Progenitor cell of endocrine pancreas (in vitro differentiated cells): ENCODE measurements around the gene PIP5K1C. TPM values are rescaled to one million over a fixed set of nuclear protein-coding genes. Genes with fewer than 3 reads are reported as not detected.
A peak's percentile ranks its signal among the peaks of the same experiment; 100 is the strongest.

Experiments used
- DNase-seq: peaks from one replicate; pipeline ENCODE4 v3.0.0; 2021; ENCODE audit warnings: low spot score; ENCODE audit not compliant: unreplicated experiment
- H3K27ac Mint-ChIP-seq: 2 replicates; pipeline ENCODE4 v1.8.0; 2021; ENCODE audit warnings: mild to moderate bottlenecking, moderate library complexity, mixed read lengths
- H3K27me3 Mint-ChIP-seq: 2 replicates; pipeline ENCODE4 v1.8.0; 2021; ENCODE audit warnings: mixed read lengths
- H3K36me3 Mint-ChIP-seq: 2 replicates; pipeline ENCODE4 v1.8.0; 2022; ENCODE audit warnings: mixed read lengths; ENCODE audit not compliant: insufficient read depth
- H3K4me1 Mint-ChIP-seq: 2 replicates; pipeline ENCODE4 v1.8.0; 2021; ENCODE audit warnings: low read depth, mixed read lengths
- H3K4me3 Mint-ChIP-seq: 2 replicates; pipeline ENCODE4 v1.8.0; 2021; ENCODE audit warnings: low read depth, mild to moderate bottlenecking, moderate library complexity, mixed read lengths
- H3K9me3 Mint-ChIP-seq: 2 replicates; pipeline ENCODE4 v1.8.0; 2021; ENCODE audit warnings: low read depth, mixed read lengths
- total RNA-seq: library from RNA; stranded (reverse); gene quantifications from 2 replicates; pipeline ENCODE4 v1.2.1, GENCODE V29; 2021
- TF ChIP-seq, protein P1 (sequence below): fragments of 200-600 bp; sonication (generic); IDR thresholded peaks from one replicate; pipeline ENCODE4 v1.5.0; 2021; ENCODE audit warnings: antibody characterized with exemption, mild to moderate bottlenecking; ENCODE audit not compliant: unreplicated experiment

PIP5K1C gene
- total RNA-seq, 1 donor from 2014 or later: 51.7 TPM

GRCh38 chr19:3720349-3720917, 20.2 kb upstream of the PIP5K1C start:
- no peaks in the 10 kb centered on the region for H3K27me3 Mint-ChIP-seq
- H3K27ac Mint-ChIP-seq: no peak overlapping the region
- DNase-seq: no peak
- H3K4me1 Mint-ChIP-seq: peaks cover 7% of the 10 kb centered on the region
- H3K4me3 Mint-ChIP-seq: no peak overlapping the region
- H3K9me3 Mint-ChIP-seq: no peaks in the 10 kb centered on the region
- H3K36me3 Mint-ChIP-seq: no peaks in the 10 kb centered on the region
- TF ChIP-seq, protein P1, sequence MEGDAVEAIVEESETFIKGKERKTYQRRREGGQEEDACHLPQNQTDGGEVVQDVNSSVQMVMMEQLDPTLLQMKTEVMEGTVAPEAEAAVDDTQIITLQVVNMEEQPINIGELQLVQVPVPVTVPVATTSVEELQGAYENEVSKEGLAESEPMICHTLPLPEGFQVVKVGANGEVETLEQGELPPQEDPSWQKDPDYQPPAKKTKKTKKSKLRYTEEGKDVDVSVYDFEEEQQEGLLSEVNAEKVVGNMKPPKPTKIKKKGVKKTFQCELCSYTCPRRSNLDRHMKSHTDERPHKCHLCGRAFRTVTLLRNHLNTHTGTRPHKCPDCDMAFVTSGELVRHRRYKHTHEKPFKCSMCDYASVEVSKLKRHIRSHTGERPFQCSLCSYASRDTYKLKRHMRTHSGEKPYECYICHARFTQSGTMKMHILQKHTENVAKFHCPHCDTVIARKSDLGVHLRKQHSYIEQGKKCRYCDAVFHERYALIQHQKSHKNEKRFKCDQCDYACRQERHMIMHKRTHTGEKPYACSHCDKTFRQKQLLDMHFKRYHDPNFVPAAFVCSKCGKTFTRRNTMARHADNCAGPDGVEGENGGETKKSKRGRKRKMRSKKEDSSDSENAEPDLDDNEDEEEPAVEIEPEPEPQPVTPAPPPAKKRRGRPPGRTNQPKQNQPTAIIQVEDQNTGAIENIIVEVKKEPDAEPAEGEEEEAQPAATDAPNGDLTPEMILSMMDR: no peak

DNA sequence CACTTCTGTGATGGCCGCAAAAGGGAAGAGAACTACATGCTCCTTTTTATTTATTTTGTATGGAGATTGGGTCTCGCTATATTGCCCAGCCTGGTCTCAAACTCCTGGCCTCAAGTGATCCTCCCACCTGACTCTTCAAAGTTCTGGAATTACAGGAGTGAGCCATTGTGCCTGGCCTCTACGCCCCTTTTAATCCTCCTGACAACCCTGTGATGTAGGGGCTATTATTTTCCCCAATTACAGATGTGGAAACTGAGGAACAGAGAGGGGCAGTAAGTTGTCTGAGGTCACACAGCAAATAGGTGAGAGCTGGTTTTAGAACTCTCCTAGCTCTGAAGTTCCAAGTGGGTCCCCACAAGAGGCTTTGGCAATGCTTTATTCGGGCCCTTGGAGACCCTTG, 19.6 kb upstream of the PIP5K1C start:
- Mint-ChIP-seq H3K36me3 (no peaks in the 10 kb centered on the region), H3K27me3 (no peaks in the 10 kb centered on the region), H3K4me3 (no peak overlapping the region), H3K4me1 (peaks cover 7% of the 10 kb centered on the region), H3K27ac (no peak overlapping the region), H3K9me3 (no peaks in the 10 kb centered on the region)
- DNase-seq: no peak
- TF ChIP-seq, protein P1: no peak

DNA sequence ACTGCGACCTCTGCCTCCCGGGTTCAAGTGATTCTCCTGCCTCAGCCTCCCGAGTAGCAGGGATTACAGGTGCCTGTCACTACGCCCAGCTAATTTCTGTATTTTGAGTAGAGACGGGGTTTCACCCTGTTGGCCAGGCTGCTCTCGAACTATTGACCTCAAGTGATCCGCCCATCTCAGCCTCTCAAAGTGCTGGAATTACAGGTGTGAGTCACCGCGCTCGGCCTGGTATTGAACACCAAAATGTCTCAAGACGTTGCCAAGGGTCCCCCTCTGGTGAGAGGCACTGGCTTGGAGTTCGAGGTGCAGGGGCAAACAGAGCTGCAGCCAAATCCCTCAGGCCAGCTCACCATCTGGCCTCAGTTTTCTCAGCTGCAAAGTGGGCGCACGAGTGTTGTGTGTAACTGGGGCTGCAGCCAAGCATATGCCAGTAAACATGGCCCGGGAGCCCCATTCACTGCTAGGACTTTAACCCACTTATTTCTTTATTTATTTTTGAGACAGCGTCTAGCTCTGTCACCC, 15.9 kb upstream of the PIP5K1C start:
- no peaks in the 10 kb centered on the region for H3K9me3 Mint-ChIP-seq
- no peak overlapping the region for H3K27ac Mint-ChIP-seq
- no peak for DNase-seq
- H3K4me3 Mint-ChIP-seq: no peak overlapping the region
- no peaks in the 10 kb centered on the region for H3K36me3 Mint-ChIP-seq
- H3K4me1 Mint-ChIP-seq: peaks cover 4% of the 10 kb centered on the region
- TF ChIP-seq, protein P1: no peak
- no peaks in the 10 kb centered on the region for H3K27me3 Mint-ChIP-seq

DNA sequence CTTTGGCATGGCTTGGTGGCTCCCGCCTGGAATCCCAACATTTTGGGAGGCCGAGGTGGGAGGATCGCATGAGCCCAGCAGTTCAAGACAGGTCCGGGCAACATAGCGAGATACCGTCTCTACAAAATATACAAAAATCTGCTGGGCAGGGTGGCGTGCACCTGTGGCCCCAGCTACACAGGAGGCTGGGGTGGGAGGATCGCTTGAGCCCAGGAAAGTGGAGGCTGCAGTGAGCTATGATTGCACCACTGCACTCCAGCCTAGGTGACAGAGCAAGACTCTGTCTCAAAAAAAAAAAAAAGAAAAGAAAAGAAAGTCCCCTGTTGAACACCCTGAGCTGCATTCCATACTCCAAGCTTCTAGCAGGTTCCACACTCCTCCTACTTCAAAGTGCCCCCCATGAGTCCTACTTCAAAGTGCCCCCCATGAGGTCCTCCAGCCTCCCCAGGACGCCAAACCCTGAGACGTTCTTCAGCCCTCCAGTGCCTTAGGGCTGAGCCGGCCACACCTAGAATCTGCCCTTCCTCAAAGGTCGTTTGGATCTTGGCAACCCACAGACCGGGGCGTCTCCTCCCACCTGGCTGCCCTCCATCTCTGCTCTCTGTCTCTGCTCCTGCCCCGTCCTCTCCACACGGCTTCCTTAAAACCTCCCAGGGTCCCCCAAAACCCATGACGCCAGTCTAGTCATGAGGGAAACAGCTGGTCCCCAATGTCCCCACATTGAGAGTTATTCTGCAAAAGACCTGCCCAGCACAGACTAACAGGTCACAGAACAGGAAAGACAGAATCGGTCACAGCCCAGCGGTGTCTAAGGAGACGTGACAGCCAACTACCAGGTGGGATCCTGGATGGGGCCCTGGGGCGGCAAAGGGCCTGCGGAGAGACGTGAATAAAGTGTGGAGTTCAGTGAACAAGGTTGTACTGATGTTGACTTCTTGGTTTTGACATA, 12.7 kb upstream of the PIP5K1C start:
- Mint-ChIP-seq H3K4me1 (peaks cover 12% of the 10 kb centered on the region), H3K27ac (peak overlapping the region; percentile 25), H3K4me3 (no peak overlapping the region), H3K36me3 (no peaks in the 10 kb centered on the region), H3K9me3 (no peaks in the 10 kb centered on the region), H3K27me3 (no peaks in the 10 kb centered on the region)
- TF ChIP-seq, protein P1: no peak
- DNase-seq: no peak

GRCh38 chr19:3710265-3710812, 10.1 kb upstream of the PIP5K1C start:
- H3K4me3 Mint-ChIP-seq: peak overlapping the region; percentile 11
- peaks cover 12% of the 10 kb centered on the region for H3K4me1 Mint-ChIP-seq
- H3K27me3 Mint-ChIP-seq: no peaks in the 10 kb centered on the region
- no peaks in the 10 kb centered on the region for H3K36me3 Mint-ChIP-seq
- no peaks in the 10 kb centered on the region for H3K9me3 Mint-ChIP-seq
- no peak for DNase-seq
- peak overlapping the region; percentile 69 for H3K27ac Mint-ChIP-seq
- TF ChIP-seq, protein P1: no peak
